T-helper 22 cell (primary cell): ENCODE measurements around the gene CNNM1.

Source experiments
- DNase-seq: peaks from one replicate; pipeline ENCODE4 v3.0.0-alpha.2; 2020; ENCODE audit warnings: low read depth

Gene CNNM1

GRCh38 chr10:99337901-99338300 is 8.7 kb downstream of the CNNM1 start:
- no peak for DNase-seq

DNA sequence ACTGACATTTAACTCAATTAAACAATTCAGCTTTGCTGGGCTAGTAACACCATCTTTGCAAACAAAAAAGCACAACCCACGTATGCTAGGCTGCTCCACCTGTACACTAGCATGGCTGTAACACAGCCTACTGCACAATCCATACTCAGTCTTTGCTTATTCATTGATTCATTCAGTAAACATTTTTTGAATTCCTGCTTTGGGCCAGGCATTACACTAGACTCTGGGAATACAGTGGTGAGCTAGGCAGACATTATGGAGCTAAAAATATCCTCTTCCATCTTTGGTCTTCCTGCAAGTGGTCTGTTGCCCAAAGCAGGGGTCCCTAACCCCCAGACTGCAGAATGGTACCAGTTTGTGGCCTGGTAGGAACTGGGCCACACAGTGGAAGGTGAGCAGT is 9.9 kb downstream of the CNNM1 start:
- DNase-seq: no peak

GRCh38 chr10:99339563-99340047 is 10.4 kb downstream of the CNNM1 start:
- DNase-seq: no peak

GRCh38 chr10:99340650-99341049 is 11.5 kb downstream of the CNNM1 start:
- DNase-seq: no peak

DNA sequence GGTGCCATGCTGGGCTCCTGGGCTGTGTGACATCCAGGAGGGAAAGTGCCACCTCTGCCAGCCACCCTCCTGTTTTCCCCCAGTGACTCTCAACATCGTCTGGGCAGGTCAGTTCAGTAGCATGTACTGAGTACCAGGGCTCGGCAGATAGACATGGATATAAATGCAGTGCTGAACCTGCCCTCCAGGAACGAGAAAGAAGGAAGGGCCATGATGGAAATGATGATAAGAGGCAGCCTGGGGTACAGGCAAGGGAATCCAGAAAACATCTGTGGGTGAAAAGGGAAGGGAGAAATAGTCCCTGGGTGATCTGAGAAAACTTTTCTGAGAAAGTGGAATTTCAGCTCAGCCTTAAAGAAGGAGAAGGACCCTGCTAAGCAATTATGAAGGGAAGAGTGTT is 12.1 kb downstream of the CNNM1 start:
- DNase-seq: no peak

DNA sequence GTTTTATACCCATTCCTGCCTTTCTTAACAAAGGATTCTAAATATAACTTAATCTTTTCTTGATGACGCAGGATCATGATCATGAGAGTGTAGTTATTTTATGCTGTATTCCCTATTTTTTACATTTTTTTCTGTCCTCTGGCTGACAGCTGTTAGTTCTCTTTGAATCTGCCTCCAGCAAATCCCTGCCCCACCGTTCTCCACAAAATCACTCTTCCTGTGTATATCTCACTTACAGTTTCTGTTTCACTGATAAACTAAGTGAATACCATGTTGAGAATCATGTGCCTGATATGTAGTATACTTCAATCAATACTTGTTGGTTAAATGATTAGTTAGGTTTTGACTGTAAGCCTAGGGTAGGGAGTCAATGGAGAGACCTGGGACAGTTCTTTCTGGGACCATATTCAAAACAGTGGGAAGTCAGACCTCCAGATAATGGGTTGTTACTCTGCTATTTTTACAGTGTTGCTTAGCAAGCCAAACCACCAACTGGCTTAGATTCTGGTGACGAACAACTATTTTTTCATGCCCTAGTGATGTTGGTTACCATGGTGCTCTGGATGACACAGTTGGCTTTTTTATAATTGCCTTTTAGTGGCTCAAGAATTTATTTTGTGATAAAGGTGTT is 12.8 kb downstream of the CNNM1 start:
- no peak for DNase-seq

GRCh38 chr10:99343262-99343661 is 14.1 kb downstream of the CNNM1 start:
- DNase-seq: no peak

GRCh38 chr10:99344715-99345114 is 15.6 kb downstream of the CNNM1 start:
- no peak for DNase-seq

DNA sequence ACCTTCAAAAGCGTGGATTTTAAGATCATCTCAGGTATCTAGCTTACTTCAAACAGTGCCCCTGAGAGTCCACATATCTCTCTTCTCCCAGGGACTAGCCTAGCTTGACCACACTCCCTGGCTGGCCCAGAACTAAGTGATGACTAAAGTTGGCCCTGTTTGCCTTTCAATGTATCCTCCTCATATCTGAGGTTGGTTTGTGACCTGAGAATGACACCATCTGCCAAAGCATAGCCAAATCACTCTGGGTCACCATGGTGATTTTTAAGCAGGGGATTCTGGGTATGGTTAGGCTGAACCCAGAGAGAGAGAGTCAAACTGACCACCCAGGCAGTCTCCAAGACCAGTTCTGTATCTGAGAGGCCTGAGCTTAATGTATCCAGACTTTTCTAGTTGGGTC is 16.2 kb downstream of the CNNM1 start:
- no peak for DNase-seq

GRCh38 chr10:99346247-99346646 is 17.1 kb downstream of the CNNM1 start:
- DNase-seq: no peak

DNA sequence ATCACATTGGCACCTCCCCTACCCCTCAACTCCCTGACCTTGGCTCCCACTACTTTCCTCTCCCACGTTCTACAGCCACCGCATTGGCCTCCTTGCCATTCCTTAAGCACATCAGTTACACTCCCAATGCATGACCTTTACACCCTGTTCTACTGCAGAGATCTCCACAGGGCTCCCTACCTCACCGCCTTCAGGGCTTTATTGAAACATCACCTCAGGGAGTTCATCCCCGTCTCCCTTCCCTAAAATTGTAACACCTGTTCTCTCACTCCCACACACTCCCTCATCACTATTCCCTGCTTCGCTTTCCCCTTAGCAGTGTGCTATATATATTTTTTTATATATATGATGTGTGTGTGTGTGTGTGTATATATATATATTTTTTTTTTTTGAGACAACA is 18.5 kb downstream of the CNNM1 start:
- DNase-seq: no peak

DNA sequence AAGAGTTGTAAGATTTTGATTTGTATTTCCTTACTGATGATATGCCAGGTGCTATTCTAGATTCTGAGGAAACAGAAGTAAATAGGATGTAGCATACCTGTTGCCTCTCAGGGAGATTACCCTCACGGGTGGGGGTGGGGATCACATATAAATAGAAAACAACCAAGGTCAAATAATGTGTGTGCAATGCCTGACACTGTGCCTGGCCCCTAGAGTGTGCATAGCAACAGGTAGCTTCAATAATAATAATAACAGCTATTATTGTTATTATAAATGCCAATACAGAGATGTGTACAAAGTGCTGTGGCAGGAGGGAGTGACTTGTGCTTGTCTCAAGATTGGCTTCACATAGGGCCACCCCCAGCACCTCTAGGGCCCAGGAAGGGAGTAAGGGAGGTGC is 24.0 kb downstream of the CNNM1 start:
- DNase-seq: no peak

DNA sequence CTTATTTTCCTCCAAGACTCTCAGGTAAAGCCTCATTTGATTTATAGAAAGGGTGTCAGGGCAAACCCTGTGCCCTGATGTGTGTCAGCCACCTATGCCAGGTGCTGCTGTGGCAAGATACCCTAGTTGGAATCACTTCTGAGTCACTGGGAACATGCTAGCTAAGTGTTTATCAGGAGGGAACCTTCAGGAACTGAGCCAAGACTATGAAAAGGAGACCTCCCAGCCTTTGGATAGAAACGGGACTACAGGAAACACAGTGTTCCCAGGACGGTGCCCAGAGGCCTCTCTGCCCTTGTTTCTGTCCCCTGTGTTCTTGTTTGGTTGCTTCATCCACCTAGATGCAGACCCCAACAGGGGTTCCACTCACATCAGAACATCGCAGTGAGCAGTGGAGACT is 28.5 kb downstream of the CNNM1 start:
- no peak for DNase-seq

DNA sequence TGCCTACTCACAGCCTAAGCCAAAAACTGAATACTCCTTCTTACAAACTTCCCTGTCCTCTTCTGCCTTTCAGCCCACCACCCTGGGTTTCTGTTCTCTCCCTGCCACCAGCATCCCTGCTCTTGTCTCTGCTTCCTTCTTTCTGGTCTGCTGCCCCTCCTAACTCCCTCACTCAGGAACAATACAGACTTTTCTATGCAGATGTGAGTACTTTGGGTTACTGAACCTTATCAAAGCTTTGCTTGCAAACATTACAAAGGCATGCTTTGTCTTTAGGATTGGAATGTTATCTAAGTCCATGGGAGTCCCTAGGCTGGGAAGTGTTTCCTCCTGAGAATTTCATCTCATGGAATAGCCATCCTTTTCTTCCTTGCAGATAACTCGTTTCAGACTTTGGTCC is 28.9 kb downstream of the CNNM1 start:
- DNase-seq: no peak

DNA sequence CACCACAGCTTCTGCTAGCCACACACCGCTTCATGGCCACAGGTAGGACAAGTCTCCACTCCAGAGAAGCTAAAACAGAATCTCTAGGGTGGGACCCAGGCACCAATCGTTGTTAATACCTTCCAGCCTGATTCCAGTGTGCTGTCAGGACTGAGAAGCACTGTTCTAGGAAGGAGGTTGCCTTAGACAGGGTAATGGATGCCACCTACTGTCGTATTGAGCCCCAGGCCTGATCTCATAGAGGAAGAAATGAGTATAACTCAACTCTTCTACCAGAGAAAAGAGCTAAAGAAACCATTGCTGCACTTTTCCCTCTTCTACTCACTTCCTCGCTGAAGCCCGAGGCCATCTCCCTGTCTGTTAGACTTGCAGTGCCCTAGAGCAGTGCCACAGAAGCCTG is 31.8 kb downstream of the CNNM1 start:
- DNase-seq: no peak

- DNase-seq: no peak
These were observed 35.0 kb downstream of the CNNM1 start for GRCh38 chr10:99364125-99364524.

GRCh38 chr10:99365311-99365710 is 36.2 kb downstream of the CNNM1 start:
- DNase-seq: no peak

- DNase-seq: no peak
These were observed 36.6 kb downstream of the CNNM1 start for GRCh38 chr10:99365736-99366135.

DNA sequence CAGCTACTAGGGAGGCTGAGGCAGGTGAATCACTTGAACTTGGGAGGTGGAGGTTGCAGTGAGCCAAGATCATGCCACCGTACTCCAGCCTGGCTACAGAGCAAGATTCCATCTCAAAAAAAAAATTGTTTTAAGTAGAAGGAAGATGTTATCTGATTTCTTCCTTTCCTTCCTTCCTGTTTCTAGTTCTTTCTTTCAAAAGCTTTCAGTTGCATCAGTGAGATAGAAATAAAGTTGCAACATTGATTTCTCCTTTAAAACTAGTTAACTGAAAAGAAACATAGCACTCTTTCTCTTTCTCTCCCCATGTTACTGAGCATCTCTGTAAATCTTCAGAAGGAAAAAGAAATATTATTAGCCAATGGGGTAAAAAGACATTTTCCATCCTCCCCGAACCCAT is 37.5 kb downstream of the CNNM1 start:
- no peak for DNase-seq

GRCh38 chr10:99368646-99369045 is 39.5 kb downstream of the CNNM1 start:
- DNase-seq: no peak

DNA sequence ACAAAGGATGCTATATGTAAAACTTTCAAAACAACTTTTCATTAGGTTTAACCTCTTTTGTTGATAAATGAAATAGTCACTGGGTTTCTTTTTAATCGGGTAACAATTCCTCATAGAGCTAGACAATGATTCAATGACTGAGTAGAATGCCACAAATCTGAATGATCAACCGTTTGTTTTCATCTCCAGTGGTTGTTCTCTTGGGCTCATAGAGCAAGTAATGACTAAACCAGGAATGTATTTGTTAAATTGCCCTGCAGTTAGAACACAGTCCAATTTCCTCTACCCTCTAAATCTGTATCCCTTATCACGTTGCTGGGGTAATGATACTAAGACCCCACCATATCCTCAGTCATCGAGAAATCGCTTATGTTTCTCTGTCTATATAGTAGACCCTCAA is 40.0 kb downstream of the CNNM1 start:
- DNase-seq: no peak

DNA sequence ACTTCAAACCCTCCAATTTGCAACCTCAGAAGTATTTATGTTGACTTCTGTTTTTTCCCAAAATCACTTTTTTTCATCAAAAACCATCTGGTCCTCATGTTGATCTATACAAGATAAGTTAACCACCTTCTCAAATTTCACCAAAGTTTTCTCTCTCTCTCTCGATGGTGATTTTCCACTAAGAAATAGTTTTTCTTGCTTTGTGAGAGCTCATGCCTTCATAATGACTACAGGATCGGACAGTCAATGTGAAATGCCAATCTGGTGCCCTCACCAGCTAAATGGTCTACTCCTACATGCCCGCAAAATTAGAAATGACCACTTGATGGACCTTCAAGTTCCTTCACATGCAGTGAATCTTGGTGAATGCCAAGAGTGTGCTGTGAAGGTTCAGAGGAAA is 40.4 kb downstream of the CNNM1 start:
- DNase-seq: no peak

- no peak for DNase-seq
These were observed 41.8 kb downstream of the CNNM1 start for GRCh38 chr10:99370993-99371392.

GRCh38 chr10:99372546-99373271 is 43.6 kb downstream of the CNNM1 start:
- DNase-seq: no peak
